GM23248 (cell line): Measurements from ENCODE around the gene MEIS2.

Source experiments
- EZH2 ChIP-seq: fragments of 200-600 bp; sonication (generic); IDR thresholded peaks from 2 replicates; pipeline ENCODE4 v1.6.1; 2018; ENCODE audit warnings: antibody characterized with exemption, mild to moderate bottlenecking; ENCODE audit not compliant: insufficient read depth, poor library complexity, severe bottlenecking
- EZH2phosphoT487 ChIP-seq: fragments of 200-600 bp; sonication (generic); IDR thresholded peaks from 2 replicates; pipeline ENCODE4 v1.6.1; 2018; ENCODE audit warnings: antibody characterized with exemption, moderate library complexity, mild to moderate bottlenecking, low read depth; ENCODE audit not compliant: insufficient read depth

DNA sequence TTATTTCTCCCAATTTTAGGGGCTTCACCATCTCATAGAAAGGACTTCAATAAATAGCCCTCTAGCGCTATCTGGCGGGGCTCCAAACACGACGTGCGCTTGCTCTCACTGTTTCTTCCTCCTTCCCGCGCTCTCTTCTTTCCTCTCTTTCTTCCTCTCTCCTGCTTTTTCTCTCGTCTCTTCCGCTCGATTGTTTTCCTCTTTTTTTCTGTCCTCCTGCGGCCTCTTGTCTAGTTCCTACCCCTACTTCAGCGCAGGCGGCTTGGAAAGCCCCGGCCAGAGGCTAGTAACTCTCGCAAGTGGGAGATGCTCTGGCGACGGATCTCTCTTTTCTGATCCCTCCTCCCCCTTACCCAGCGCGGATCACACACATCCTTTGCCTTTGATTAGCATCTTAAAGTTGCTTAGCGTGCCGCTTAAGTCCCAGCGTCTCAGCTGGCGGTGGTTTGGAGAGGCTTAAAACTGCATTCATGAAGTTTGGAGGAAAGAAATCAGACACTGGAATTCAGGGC is 6.2 kb upstream of the MEIS2 start:
- no peak for TF ChIP-seq EZH2phosphoT487
- no peak for TF ChIP-seq EZH2
